CD4-positive, CD25-positive, alpha-beta regulatory T cell (primary cell): ENCODE measurements around the gene ABTB2. TPM values are rescaled to one million over a fixed set of nuclear protein-coding genes. Genes with fewer than 3 reads are reported as not detected.

Experiments used
- ATAC-seq, 2 donors: fragments of 150-1000 bp; cut with Tn5 transposase; one replicate each; pipeline ENCODE4 v1.10.0; 2021; ENCODE audit warnings: low read depth in 2 of 2, moderate number of reproducible peaks in 2 of 2, moderate library complexity in 1 of 2
- DNase-seq, 3 donors: peaks; one replicate each; pipeline versions ENCODE4 v3.0.0 to v3.0.0-alpha.2; 2012 to 2022; ENCODE audit warnings: mixed read lengths in 1 of 3
- H3K27ac ChIP-seq: one replicate; pipeline ENCODE4 v1.7.0; 2013; ENCODE audit warnings: mild to moderate bottlenecking, low read length; ENCODE audit not compliant: insufficient read depth, poor library complexity, severe bottlenecking
- H3K27me3 ChIP-seq: one replicate; pipeline ENCODE4 v1.7.0; 2013; ENCODE audit warnings: low read length; ENCODE audit not compliant: control insufficient read depth, insufficient read depth
- H3K36me3 ChIP-seq: one replicate; pipeline ENCODE4 v1.7.0; 2013; ENCODE audit warnings: mild to moderate bottlenecking, low read length, moderate library complexity; ENCODE audit not compliant: control insufficient read depth, insufficient read depth
- H3K4me1 ChIP-seq: 2 replicates; pipeline ENCODE4 v1.7.0; 2013; ENCODE audit warnings: mild to moderate bottlenecking, low read length; ENCODE audit not compliant: insufficient read depth, control insufficient read depth, poor library complexity, severe bottlenecking
- H3K4me3 ChIP-seq: one replicate; pipeline ENCODE4 v1.7.0; 2013; ENCODE audit warnings: low read depth, mild to moderate bottlenecking, low read length, moderate library complexity
- H3K9me3 ChIP-seq, 2 experiments: 1 replicate in 1 of 2; 2 replicates in 1 of 2; pipeline ENCODE4 v1.7.0; 2013; ENCODE audit warnings: low read length in 2 of 2, mild to moderate bottlenecking in 1 of 2, moderate library complexity in 1 of 2; ENCODE audit not compliant: control insufficient read depth in 2 of 2
- H3K27ac Mint-ChIP-seq, 3 donors: one replicate each; pipeline ENCODE4 v1.8.0; 2020 to 2022; ENCODE audit warnings: mild to moderate bottlenecking in 3 of 3, mixed read lengths in 3 of 3, moderate library complexity in 2 of 3
- H3K27me3 Mint-ChIP-seq: one replicate; pipeline ENCODE4 v1.8.0; 2022; ENCODE audit warnings: mild to moderate bottlenecking, mixed read lengths
- H3K36me3 Mint-ChIP-seq: one replicate; pipeline ENCODE4 v1.8.0; 2020; ENCODE audit warnings: mixed read lengths
- H3K4me1 Mint-ChIP-seq, 4 donors: one replicate each; pipeline ENCODE4 v1.8.0; 2020 to 2022; ENCODE audit warnings: mixed read lengths in 4 of 4, mild to moderate bottlenecking in 1 of 4
- H3K4me3 Mint-ChIP-seq, 4 donors: one replicate each; pipeline ENCODE4 v1.8.0; 2020 to 2022; ENCODE audit warnings: mild to moderate bottlenecking in 4 of 4, mixed read lengths in 4 of 4, moderate library complexity in 3 of 4
- H3K9me3 Mint-ChIP-seq, 7 donors: one replicate each; pipeline ENCODE4 v1.8.0; 2020 to 2022; ENCODE audit warnings: mixed read lengths in 7 of 7, mild to moderate bottlenecking in 3 of 7, moderate library complexity in 2 of 7
- polyA plus RNA-seq, 4 donors: library from polyadenylated mRNA; unstranded; fragments of 300-500 nt; fragmentation: Illumina TruSeq; gene quantifications; one replicate each; pipeline ENCODE4 v1.2.3, GENCODE V29; 2021
- total RNA-seq: library from RNA; stranded (reverse); gene quantifications from one replicate; pipeline ENCODE4 v1.2.3, GENCODE V29; 2022

The ABTB2 gene
- total and polyA plus RNA-seq, 5 donors from 2014 or later = 0.12 to 0.89 (median 0.13) TPM; not detected in 2

DNA sequence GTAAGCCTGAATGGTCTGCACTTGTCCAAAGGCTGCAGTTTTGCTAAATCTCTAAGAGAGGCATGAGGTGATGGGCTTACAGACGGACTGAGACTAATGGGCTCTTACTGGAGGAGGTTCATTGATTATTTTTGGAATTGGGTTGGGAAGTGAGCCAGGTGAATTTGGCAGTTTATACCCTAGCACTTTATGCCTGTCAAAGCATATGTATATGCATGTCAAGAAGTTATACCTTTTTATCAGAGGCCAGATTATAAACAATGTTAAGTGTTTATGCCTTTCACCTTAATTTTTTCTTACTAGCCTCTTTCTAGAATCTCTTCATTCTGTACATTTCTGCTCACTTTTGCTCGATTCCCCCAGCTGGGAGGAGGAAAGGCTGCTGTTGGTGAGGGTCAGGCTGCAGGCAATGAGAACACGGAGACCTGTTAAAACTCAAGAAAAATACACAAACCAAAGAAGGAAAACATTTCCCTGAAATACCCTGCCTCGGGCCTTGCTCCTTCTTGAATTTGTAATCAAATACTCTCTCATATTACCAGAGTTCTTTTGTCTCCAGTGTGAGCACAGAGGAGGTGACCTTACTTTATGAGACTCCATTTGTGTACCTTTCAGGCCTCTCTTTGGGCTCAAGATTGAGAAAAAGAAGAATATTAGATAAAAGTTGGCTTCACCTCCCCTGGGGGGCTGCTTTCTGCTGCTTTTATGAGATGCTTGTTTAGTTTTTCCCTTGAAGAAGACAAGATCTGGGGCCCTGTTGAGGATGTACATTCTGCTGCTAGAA, 232.7 kb downstream of the ABTB2 start:
- no peaks in the 10 kb centered on the region for H3K27me3 Mint-ChIP-seq
- H3K4me1 ChIP-seq = no peaks in the 10 kb centered on the region
- no peaks in the 10 kb centered on the region for H3K9me3 Mint-ChIP-seq
- peak overlapping the region in 1 of 3 donors; percentile 31 for H3K27ac Mint-ChIP-seq
- no peaks in the 10 kb centered on the region for H3K27me3 ChIP-seq
- no peaks in the 10 kb centered on the region for H3K9me3 ChIP-seq
- peaks cover 4 to 8% (median 5%) of the 10 kb centered on the region in 4 donors for H3K4me1 Mint-ChIP-seq
- H3K4me3 ChIP-seq = no peak overlapping the region
- ATAC-seq (no peak), DNase-seq (no peak)
- no peak overlapping the region for H3K4me3 Mint-ChIP-seq
- peaks cover 69% of the 10 kb centered on the region for H3K36me3 Mint-ChIP-seq
- H3K27ac ChIP-seq = no peak overlapping the region
- peaks cover 81% of the 10 kb centered on the region for H3K36me3 ChIP-seq

DNA sequence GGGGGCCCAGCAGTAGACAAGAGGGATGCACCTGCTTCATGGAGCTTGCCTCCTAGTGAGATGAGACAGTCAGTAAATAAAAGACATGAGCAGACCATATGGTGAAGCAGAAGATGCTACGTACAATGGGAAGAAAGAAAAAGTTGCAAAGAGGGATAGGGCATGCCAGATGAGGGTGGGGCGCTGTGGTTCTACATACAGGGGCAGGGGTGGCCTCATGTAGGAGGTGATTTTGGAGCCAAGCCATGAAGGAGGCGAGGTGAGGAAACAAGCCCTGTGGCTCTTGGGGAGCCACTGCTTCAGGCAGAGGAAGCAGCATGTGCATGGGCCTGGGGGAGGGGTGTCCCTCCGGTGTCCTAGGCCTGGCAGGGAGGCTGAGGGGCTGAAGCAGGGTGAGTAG, 237.2 kb downstream of the ABTB2 start:
- H3K27me3 ChIP-seq = no peaks in the 10 kb centered on the region
- H3K4me1 ChIP-seq = no peaks in the 10 kb centered on the region
- H3K36me3 ChIP-seq = peaks cover 85% of the 10 kb centered on the region
- no peak overlapping the region for H3K4me3 ChIP-seq
- ATAC-seq = no peak
- Mint-ChIP-seq H3K27me3 (no peaks in the 10 kb centered on the region), H3K9me3 (no peaks in the 10 kb centered on the region), H3K4me3 (no peak overlapping the region), H3K27ac (no peak overlapping the region), H3K36me3 (peaks cover 66% of the 10 kb centered on the region), H3K4me1 (peaks cover 2 to 8% (median 6%) of the 10 kb centered on the region in 4 donors)
- H3K9me3 ChIP-seq = no peaks in the 10 kb centered on the region
- no peak for DNase-seq
- H3K27ac ChIP-seq = no peak overlapping the region

DNA sequence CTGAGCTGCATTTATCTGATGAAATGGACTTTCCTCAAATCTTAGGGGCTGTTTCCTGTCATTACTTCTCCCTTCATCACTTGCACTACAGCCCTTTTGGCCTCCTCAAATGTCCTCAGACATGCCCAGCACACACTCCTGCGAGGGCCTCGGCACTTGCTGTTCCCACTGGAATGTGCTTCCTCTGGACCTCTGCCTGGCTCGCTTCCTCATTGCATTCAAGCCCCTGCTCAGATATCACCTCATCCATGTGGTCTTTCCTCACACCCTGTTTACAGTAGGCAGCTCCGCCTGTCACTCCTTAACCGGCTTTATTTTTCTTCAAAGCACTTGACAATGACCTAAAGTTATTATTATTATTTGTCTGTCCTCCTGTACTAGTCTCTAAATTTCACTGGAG, 243.3 kb downstream of the ABTB2 start:
- no peaks in the 10 kb centered on the region for H3K27me3 Mint-ChIP-seq
- DNase-seq = no peak
- Histone ChIP-seq H3K36me3 (peaks cover 95% of the 10 kb centered on the region), H3K9me3 (no peaks in the 10 kb centered on the region), H3K4me3 (no peak overlapping the region), H3K27ac (no peak overlapping the region), H3K27me3 (no peaks in the 10 kb centered on the region), H3K4me1 (no peaks in the 10 kb centered on the region)
- H3K36me3 Mint-ChIP-seq = peaks cover 55% of the 10 kb centered on the region
- no peak for ATAC-seq
- no peak overlapping the region for H3K4me3 Mint-ChIP-seq
- no peaks in the 10 kb centered on the region for H3K9me3 Mint-ChIP-seq
- peaks cover 5 to 11% (median 6%) of the 10 kb centered on the region in 4 donors for H3K4me1 Mint-ChIP-seq
- no peak overlapping the region for H3K27ac Mint-ChIP-seq

DNA sequence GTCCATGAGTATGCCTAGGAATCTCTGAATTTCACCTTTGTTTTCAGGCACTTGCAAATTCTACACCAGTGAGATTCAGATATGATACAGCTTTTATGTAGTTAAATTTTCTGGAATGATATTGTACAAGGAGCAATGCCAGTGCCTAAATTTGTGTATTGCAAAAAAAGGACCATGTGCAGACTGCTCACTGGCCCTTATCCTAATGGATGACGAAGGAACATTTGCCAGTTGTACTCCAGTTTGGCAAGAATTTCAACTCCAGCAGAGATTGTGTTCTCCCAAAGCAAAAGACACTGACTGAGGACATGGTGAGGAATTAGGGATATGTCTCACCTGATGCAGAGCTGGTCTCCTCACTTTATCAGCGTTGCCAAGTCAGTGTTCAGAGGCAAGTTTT, 243.8 kb downstream of the ABTB2 start:
- Mint-ChIP-seq H3K27ac (no peak overlapping the region), H3K4me1 (peaks cover 10 to 11% (median 11%) of the 10 kb centered on the region in 4 donors), H3K4me3 (no peak overlapping the region), H3K36me3 (peaks cover 53% of the 10 kb centered on the region), H3K9me3 (no peaks in the 10 kb centered on the region), H3K27me3 (no peaks in the 10 kb centered on the region)
- H3K27me3 ChIP-seq = no peaks in the 10 kb centered on the region
- H3K36me3 ChIP-seq = peaks cover 95% of the 10 kb centered on the region
- H3K27ac ChIP-seq = no peak overlapping the region
- H3K4me1 ChIP-seq = no peaks in the 10 kb centered on the region
- DNase-seq (no peak), ATAC-seq (no peak)
- H3K9me3 ChIP-seq = no peaks in the 10 kb centered on the region
- no peak overlapping the region for H3K4me3 ChIP-seq

DNA sequence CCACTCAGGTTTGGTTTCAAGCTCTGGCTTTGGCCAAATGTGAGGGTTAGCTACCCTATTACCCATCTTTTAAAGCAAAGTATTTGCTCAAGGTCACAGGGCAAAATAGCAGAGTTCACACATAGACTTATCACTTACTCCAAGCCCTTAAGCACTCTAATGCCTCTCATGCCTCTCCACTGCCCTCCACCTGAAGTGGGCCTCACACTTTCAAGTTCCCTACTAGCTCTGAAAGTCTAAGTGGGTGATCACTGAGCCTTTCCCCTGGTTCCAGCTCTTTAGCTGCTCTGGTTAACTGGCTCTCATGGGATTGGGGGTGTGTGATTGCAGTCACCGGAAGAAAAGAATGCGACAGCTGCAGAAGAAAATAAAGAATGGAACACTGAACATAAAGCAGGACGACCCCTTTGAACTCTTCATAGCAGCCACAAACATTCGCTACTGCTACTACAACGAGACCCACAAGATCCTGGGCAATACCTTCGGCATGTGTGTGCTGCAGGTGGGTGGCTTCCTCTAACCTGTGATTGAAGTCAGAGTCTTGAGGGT, 246.0 kb downstream of the ABTB2 start:
- H3K9me3 Mint-ChIP-seq = no peaks in the 10 kb centered on the region
- H3K27me3 ChIP-seq = no peaks in the 10 kb centered on the region

DNA sequence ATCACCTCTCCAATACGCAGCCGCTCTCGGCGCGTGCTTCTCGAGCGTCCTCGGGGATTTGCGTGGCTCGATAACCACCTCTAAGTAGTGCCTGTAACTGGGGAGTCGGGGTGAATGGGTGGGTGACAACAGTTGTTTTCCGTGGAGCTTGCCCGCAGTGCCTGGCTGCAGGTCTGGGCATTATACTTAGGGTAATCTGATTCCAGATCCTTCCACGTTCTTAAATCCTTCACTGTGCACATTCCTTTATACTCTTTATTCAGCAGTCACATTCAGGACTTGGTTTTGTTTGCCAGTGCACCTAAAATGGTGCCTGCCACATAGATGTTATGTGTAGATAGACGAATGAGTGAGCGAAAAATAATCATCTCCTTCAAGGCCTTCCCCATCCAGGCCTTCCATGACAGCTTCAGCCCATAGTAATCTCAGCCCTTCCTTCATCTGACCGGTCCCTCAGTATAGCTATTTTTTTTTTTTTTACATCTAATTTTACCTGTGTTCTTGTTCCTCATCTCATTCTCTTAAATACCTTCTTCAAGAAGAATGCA, 251.8 kb downstream of the ABTB2 start:
- peak overlapping the region; percentile 92 for H3K27ac ChIP-seq
- Mint-ChIP-seq H3K36me3 (peaks cover 9% of the 10 kb centered on the region), H3K27me3 (peaks cover 6% of the 10 kb centered on the region), H3K9me3 (no peaks in the 10 kb centered on the region), H3K4me3 (peak overlapping the region; percentile 93 to 98 (median 96)), H3K27ac (peak overlapping the region; percentile 99 to 100 (median 99)), H3K4me1 (peaks cover 28 to 60% (median 34%) of the 10 kb centered on the region in 4 donors)
- no peaks in the 10 kb centered on the region for H3K9me3 ChIP-seq
- DNase-seq (no peak), ATAC-seq (no peak)
- no peaks in the 10 kb centered on the region for H3K27me3 ChIP-seq
- H3K36me3 ChIP-seq = peaks cover 30% of the 10 kb centered on the region
- peak overlapping the region; percentile 90 for H3K4me3 ChIP-seq
- H3K4me1 ChIP-seq = peaks cover 32% of the 10 kb centered on the region

More for the DNA sequence above, 246.0 kb downstream of the ABTB2 start:
- Mint-ChIP-seq H3K27me3 (no peaks in the 10 kb centered on the region), H3K4me3 (no peak overlapping the region), H3K27ac (no peak overlapping the region), H3K4me1 (peaks cover 12 to 26% (median 20%) of the 10 kb centered on the region in 4 donors), H3K36me3 (peaks cover 41% of the 10 kb centered on the region)
- DNase-seq (no peak), ATAC-seq (no peak)
- Histone ChIP-seq H3K36me3 (peaks cover 84% of the 10 kb centered on the region), H3K27ac (no peak overlapping the region), H3K4me3 (no peak overlapping the region), H3K4me1 (peaks cover 9% of the 10 kb centered on the region), H3K9me3 (no peaks in the 10 kb centered on the region)

DNA sequence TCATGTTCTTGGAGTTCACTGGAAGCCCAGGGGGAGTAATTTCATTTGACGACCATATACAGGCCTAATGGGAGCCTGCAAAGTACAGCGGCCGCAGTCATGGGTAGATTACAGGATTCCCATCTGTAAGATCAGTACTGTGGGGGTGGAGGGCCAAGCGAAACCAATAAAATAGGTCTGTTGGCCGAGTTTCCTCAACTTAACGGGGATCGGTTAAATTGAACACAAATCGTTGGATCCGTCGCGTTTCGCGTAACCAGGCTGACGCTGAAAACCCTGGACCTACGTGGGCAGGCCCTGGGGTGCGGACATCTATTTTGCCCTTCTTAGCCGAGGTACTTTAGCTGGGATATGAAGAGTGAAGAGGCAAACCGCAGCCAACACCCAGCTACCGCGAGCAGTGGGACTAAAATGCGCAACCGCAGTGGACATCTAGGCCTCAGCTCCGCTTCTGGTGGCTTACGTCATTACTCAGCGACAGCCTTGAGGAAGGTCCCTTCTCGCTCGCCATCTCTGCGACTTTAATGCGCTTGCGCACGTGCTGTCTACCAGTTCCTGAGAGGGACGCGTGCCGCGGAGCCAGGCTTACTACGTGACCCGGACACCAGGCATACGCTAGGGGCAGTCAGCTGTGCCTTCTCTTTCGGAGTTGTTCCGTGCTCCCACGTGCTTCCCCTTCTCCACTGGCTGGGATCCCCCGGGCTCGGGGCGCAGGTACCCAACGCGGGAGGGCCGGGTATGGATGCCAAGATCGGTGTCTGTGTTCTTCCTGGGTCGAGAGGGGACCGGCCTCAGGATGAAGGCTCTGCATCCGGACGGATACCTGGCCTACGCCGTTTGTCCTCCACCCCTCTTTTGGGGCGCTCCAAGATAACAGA, 252.5 kb downstream of the ABTB2 start, which contains the start of gene NAT10:
Gene NAT10 (plus strand): TSS at position 551 of the 878 bp plus-strand sequence. CDS start 2,597 bp downstream, outside the sequence.
- Histone ChIP-seq H3K27ac (peak within 1 kb of the TSS; percentile 92), H3K9me3 (no peaks in the 10 kb centered on the region), H3K27me3 (no peaks in the 10 kb centered on the region), H3K36me3 (peaks cover 29% of the 10 kb centered on the region), H3K4me3 (peak within 1 kb of the TSS; percentile 90), H3K4me1 (peaks cover 32% of the 10 kb centered on the region)
- peak; percentile 98 to 99 (median 98) for DNase-seq
- peaks cover 6% of the 10 kb centered on the region for H3K27me3 Mint-ChIP-seq
- no peaks in the 10 kb centered on the region for H3K9me3 Mint-ChIP-seq
- H3K4me1 Mint-ChIP-seq = peaks cover 28 to 60% (median 34%) of the 10 kb centered on the region in 4 donors
- peak; percentile 93 to 94 for ATAC-seq
- H3K4me3 Mint-ChIP-seq = peak within 1 kb of the TSS; percentile 93 to 98 (median 96)
- H3K27ac Mint-ChIP-seq = peak within 1 kb of the TSS; percentile 99 to 100 (median 99)
- H3K36me3 Mint-ChIP-seq = peaks cover 8% of the 10 kb centered on the region
